Measurements from ENCODE around the gene NAPB. TPM values are rescaled to one million over a fixed set of nuclear protein-coding genes. Genes with fewer than 3 reads are reported as not detected.

NAPB gene
- total RNA-seq, 1 donor = 9.4 TPM

- H3K36me3 ChIP-seq (ENCODE audit: insufficient read depth, low read length) = no peaks in the 10 kb centered on the region
- H4K20me1 ChIP-seq (ENCODE audit: insufficient read depth, low read length) = no peaks in the 10 kb centered on the region
- H2AFZ ChIP-seq (ENCODE audit: low read length) = no peak overlapping the region
- peaks cover 10% of the 10 kb centered on the region for H3K27me3 ChIP-seq (ENCODE audit: insufficient read depth, low read length)
- H3K4me1 ChIP-seq (ENCODE audit: insufficient read depth, low read length) = no peaks in the 10 kb centered on the region
- no peaks in the 10 kb centered on the region for H3K9me3 ChIP-seq (ENCODE audit: low read depth, low read length)
- no peak for TF ChIP-seq CTCF (IDR thresholded peaks at IDR 0.05; ENCODE audit: extremely low read depth, low read depth, low read length)
- DNase-seq (ENCODE audit: insufficient read length, low spot score, missing footprints) = no peak
- no peak overlapping the region for H3K4me2 ChIP-seq (ENCODE audit: insufficient read depth, low read length)
- no peak overlapping the region for H3K4me3 ChIP-seq (ENCODE audit: insufficient read depth, low read length)
- H3K79me2 ChIP-seq (ENCODE audit: insufficient read depth, low read length) = no peaks in the 10 kb centered on the region
- H3K27ac ChIP-seq (ENCODE audit: low read depth, low read length) = no peak overlapping the region
Measured at GRCh38 chr20:23456873-23457272, 35.6 kb upstream of the NAPB start.

GRCh38 chr20:23456409-23456808 lies 35.1 kb upstream of the NAPB start:
- no peak overlapping the region for H2AFZ ChIP-seq (ENCODE audit: low read length)
- no peak overlapping the region for H3K4me2 ChIP-seq (ENCODE audit: insufficient read depth, low read length)
- no peaks in the 10 kb centered on the region for H4K20me1 ChIP-seq (ENCODE audit: insufficient read depth, low read length)
- H3K9me3 ChIP-seq (ENCODE audit: low read depth, low read length) = no peaks in the 10 kb centered on the region
- no peaks in the 10 kb centered on the region for H3K79me2 ChIP-seq (ENCODE audit: insufficient read depth, low read length)
- peaks cover 10% of the 10 kb centered on the region for H3K27me3 ChIP-seq (ENCODE audit: insufficient read depth, low read length)
- H3K36me3 ChIP-seq (ENCODE audit: insufficient read depth, low read length) = no peaks in the 10 kb centered on the region
- H3K4me1 ChIP-seq (ENCODE audit: insufficient read depth, low read length) = no peaks in the 10 kb centered on the region
- no peak for TF ChIP-seq CTCF (IDR thresholded peaks at IDR 0.05; ENCODE audit: extremely low read depth, low read depth, low read length)
- no peak for DNase-seq (ENCODE audit: insufficient read length, low spot score, missing footprints)
- no peak overlapping the region for H3K27ac ChIP-seq (ENCODE audit: low read depth, low read length)
- no peak overlapping the region for H3K4me3 ChIP-seq (ENCODE audit: insufficient read depth, low read length)

- DNase-seq (ENCODE audit: insufficient read length, low spot score, missing footprints) = no peak
- H3K27me3 ChIP-seq (ENCODE audit: insufficient read depth, low read length) = peaks cover 10% of the 10 kb centered on the region
- H3K4me2 ChIP-seq (ENCODE audit: insufficient read depth, low read length) = no peak overlapping the region
- no peak overlapping the region for H3K27ac ChIP-seq (ENCODE audit: low read depth, low read length)
- no peak for TF ChIP-seq CTCF (IDR thresholded peaks at IDR 0.05; ENCODE audit: extremely low read depth, low read depth, low read length)
- H3K36me3 ChIP-seq (ENCODE audit: insufficient read depth, low read length) = no peaks in the 10 kb centered on the region
- no peaks in the 10 kb centered on the region for H3K4me1 ChIP-seq (ENCODE audit: insufficient read depth, low read length)
- H3K4me3 ChIP-seq (ENCODE audit: insufficient read depth, low read length) = no peak overlapping the region
- H3K79me2 ChIP-seq (ENCODE audit: insufficient read depth, low read length) = no peaks in the 10 kb centered on the region
- no peaks in the 10 kb centered on the region for H4K20me1 ChIP-seq (ENCODE audit: insufficient read depth, low read length)
- H3K9me3 ChIP-seq (ENCODE audit: low read depth, low read length) = no peaks in the 10 kb centered on the region
- no peak overlapping the region for H2AFZ ChIP-seq (ENCODE audit: low read length)
Measured at GRCh38 chr20:23455639-23456038, 34.4 kb upstream of the NAPB start.

GRCh38 chr20:23454816-23455215 lies 33.5 kb upstream of the NAPB start:
- Histone ChIP-seq H3K9me3 (ENCODE audit: low read depth, low read length) (no peaks in the 10 kb centered on the region), H3K27ac (ENCODE audit: low read depth, low read length) (no peak overlapping the region), H3K79me2 (ENCODE audit: insufficient read depth, low read length) (no peaks in the 10 kb centered on the region), H3K4me2 (ENCODE audit: insufficient read depth, low read length) (no peak overlapping the region), H3K27me3 (ENCODE audit: insufficient read depth, low read length) (peaks cover 10% of the 10 kb centered on the region), H2AFZ (ENCODE audit: low read length) (no peak overlapping the region), H3K36me3 (ENCODE audit: insufficient read depth, low read length) (no peaks in the 10 kb centered on the region), H3K4me1 (ENCODE audit: insufficient read depth, low read length) (no peaks in the 10 kb centered on the region), H4K20me1 (ENCODE audit: insufficient read depth, low read length) (no peaks in the 10 kb centered on the region), H3K4me3 (ENCODE audit: insufficient read depth, low read length) (no peak overlapping the region)
- no peak for DNase-seq (ENCODE audit: insufficient read length, low spot score, missing footprints)
- TF ChIP-seq CTCF (IDR thresholded peaks at IDR 0.05; ENCODE audit: extremely low read depth, low read depth, low read length) = no peak
